ENCODE results near the gene MASTL. TPM values are rescaled to one million over a fixed set of nuclear protein-coding genes. Genes with fewer than 3 reads are reported as not detected.

The MASTL gene
- total RNA-seq, 1 experiment from 2014 or later, result 13.8 TPM

DNA sequence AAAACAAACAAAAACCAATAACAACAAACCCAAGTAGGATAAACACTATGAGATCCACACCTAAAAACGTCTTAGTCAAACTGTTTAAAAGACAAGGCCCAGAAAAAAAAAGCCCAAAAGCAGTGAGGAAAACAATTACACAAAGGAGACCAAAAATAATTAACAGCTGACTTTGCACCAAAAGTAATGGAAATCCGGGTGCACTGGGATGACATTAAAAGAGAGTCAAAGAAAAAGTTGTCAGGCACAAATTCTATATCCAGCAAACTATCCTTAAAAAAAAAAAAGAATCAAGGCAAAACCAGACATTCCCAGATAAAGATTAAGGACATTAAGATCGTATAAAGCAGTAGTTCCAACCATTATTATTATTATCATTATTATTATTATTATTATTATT, 47.0 kb upstream of the MASTL start (continued):
- TF ChIP-seq, protein P1, sequence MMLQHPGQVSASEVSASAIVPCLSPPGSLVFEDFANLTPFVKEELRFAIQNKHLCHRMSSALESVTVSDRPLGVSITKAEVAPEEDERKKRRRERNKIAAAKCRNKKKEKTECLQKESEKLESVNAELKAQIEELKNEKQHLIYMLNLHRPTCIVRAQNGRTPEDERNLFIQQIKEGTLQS (IDR thresholded peaks at IDR 0.05), result no peak
- TF ChIP-seq FOSL1 (IDR thresholded peaks at IDR 0.05; ENCODE audit: low read depth) (no peak), YY1 (IDR thresholded peaks at IDR 0.05; ENCODE audit: extremely low read depth, insufficient replicate concordance, low read depth, low read length) (no peak)

DNA sequence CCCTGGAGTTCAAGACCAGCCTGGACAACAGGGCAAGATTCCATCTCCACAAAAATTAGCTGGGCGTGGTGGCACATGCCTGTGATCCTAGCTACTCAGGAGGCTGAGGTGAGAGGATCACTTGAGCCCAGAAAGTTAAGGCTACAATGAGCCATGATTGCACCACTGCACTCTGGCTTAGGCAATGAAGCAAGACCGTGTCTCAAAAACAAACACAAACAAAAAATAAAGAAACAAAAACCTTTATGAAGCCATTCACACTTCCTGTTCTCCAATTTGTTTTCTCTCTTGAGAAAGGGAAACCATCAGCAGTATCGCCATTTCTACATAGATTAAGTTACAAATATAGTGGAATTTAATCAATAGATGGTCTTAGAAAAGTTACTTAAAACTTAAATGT, 20.8 kb upstream of the MASTL start:
- Histone ChIP-seq H2AFZ (ENCODE audit: low read depth, low read length, poor library complexity, severe bottlenecking) (no peak overlapping the region), H3K4me1 (ENCODE audit: control insufficient read depth in 1 of 2, insufficient read depth in 2 of 2, low read length in 2 of 2) (no peaks in the 10 kb centered on the region), H3K27me3 (ENCODE audit: insufficient read depth, low read length) (no peaks in the 10 kb centered on the region), H3K36me3 (ENCODE audit: control insufficient read depth in 1 of 2, insufficient read depth in 2 of 2, low read length in 2 of 2) (peaks cover 38 to 49% of the 10 kb centered on the region in 2 experiments), H3K27ac (ENCODE audit: low read depth, low read length) (no peak overlapping the region), H4K20me1 (ENCODE audit: insufficient read depth) (0 out of 2 replicates have a peak, but pooled peaks cover 5% of the 10 kb centered on the region), H3K4me3 (replicated peaks in 1 of 2; ENCODE audit: low read depth in 1 of 2, low read length in 2 of 2) (no peak overlapping the region), H3K9me3 (ENCODE audit: control insufficient read depth in 1 of 2, insufficient read depth in 1 of 2, low read depth in 1 of 2, low read length in 2 of 2) (no peaks in the 10 kb centered on the region), H3K9ac (ENCODE audit: low read length) (no peak overlapping the region), H3K79me2 (ENCODE audit: insufficient read depth, low read length) (peaks cover 63% of the 10 kb centered on the region), H3K9me2 (ENCODE audit: insufficient read depth) (no peaks in the 10 kb centered on the region), H3K4me2 (ENCODE audit: low read length) (no peak overlapping the region)
- ChIA-PET RAD21 (ENCODE audit: low non-redundant PET in 1 of 2, low total read pairs in 2 of 2, uncharacterized antibody in 2 of 2, unreplicated experiment in 2 of 2) (no interaction called here), POLR2A (no interaction called here), CTCF (no interaction called here)
- no TSS peak for BruUV-seq (replicated peaks)
- DNase-seq (ENCODE audit: low read depth, low spot score) (no peak), ATAC-seq (no peak)
- TF ChIP-seq, protein P2, sequence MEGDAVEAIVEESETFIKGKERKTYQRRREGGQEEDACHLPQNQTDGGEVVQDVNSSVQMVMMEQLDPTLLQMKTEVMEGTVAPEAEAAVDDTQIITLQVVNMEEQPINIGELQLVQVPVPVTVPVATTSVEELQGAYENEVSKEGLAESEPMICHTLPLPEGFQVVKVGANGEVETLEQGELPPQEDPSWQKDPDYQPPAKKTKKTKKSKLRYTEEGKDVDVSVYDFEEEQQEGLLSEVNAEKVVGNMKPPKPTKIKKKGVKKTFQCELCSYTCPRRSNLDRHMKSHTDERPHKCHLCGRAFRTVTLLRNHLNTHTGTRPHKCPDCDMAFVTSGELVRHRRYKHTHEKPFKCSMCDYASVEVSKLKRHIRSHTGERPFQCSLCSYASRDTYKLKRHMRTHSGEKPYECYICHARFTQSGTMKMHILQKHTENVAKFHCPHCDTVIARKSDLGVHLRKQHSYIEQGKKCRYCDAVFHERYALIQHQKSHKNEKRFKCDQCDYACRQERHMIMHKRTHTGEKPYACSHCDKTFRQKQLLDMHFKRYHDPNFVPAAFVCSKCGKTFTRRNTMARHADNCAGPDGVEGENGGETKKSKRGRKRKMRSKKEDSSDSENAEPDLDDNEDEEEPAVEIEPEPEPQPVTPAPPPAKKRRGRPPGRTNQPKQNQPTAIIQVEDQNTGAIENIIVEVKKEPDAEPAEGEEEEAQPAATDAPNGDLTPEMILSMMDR (IDR thresholded peaks at IDR 0.05 in 2 of 3, conservative IDR thresholded peaks at IDR 0.05 in 1 of 3; ENCODE audit: borderline replicate concordance in 1 of 3, insufficient read depth in 1 of 3, low read depth in 2 of 3, low read length in 2 of 3), result no peak
- no peak for TF ChIP-seq FOSL1 (IDR thresholded peaks at IDR 0.05; ENCODE audit: low read depth)
- TF ChIP-seq, protein P3, sequence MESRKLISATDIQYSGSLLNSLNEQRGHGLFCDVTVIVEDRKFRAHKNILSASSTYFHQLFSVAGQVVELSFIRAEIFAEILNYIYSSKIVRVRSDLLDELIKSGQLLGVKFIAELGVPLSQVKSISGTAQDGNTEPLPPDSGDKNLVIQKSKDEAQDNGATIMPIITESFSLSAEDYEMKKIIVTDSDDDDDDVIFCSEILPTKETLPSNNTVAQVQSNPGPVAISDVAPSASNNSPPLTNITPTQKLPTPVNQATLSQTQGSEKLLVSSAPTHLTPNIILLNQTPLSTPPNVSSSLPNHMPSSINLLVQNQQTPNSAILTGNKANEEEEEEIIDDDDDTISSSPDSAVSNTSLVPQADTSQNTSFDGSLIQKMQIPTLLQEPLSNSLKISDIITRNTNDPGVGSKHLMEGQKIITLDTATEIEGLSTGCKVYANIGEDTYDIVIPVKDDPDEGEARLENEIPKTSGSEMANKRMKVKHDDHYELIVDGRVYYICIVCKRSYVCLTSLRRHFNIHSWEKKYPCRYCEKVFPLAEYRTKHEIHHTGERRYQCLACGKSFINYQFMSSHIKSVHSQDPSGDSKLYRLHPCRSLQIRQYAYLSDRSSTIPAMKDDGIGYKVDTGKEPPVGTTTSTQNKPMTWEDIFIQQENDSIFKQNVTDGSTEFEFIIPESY (IDR thresholded peaks at IDR 0.05; ENCODE audit: extremely low read depth, insufficient replicate concordance, low read length), result no peak
- no peak for TF ChIP-seq SRF (IDR thresholded peaks at IDR 0.05; ENCODE audit: low read depth)
- no peak for TF ChIP-seq ELF1 (IDR thresholded peaks at IDR 0.05; ENCODE audit: borderline replicate concordance, low read depth)
- no peak for TF ChIP-seq EZH2 (IDR thresholded peaks at IDR 0.05)
- no peak for TF ChIP-seq ZFX (IDR thresholded peaks at IDR 0.05)
- no peak for TF ChIP-seq POLR2AphosphoS5 (IDR thresholded peaks at IDR 0.05; ENCODE audit: low read depth, low read length)
- intact Hi-C loops (cut with micrococcal nuclease), result no loop called here

Data from HCT116 (cell line).